HG03025 (cell line): ENCODE measurements around the gene ANGPTL8.

ENCODE experiments used
- ATAC-seq: cut with Tn5 transposase; IDR thresholded peaks from one replicate; pipeline ENCODE4 v1.9.1; 2021; ENCODE audit warnings: mild to moderate bottlenecking, moderate library complexity; ENCODE audit not compliant: unreplicated experiment, low FRiP score

ANGPTL8 gene

GRCh38 chr19:11234486-11235075, 4.8 kb upstream of the ANGPTL8 start:
- ATAC-seq, result no peak

- ATAC-seq, result no peak
Measured at GRCh38 chr19:11236324-11237301, 2.8 kb upstream of the ANGPTL8 start.

- no peak for ATAC-seq
Measured at GRCh38 chr19:11237321-11237720, 2.1 kb upstream of the ANGPTL8 start.

DNA sequence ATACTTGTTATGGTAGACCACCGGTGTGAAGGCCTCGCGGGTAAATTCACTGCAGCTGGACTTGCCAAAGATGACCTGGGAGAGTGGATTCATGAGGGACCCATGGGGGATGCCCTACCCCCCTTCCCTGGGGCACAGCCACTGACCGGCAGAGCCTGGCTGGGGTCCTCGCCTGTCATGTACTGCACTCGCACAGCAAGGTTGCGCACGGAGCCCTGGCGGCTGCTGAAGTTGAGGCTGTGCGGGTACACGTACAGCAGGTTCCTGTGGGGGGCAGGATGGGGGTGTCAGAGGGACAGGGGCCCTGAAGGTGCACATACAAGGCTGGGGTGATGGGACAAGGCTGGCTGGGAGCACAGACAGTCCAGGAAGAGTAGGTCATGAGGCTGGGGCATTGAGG, 1.4 kb upstream of the ANGPTL8 start:
- no peak for ATAC-seq

GRCh38 chr19:11238781-11239376, 540 bp upstream of the ANGPTL8 start:
- no peak for ATAC-seq

- ATAC-seq, result no peak
Measured at GRCh38 chr19:11240008-11240444, 607 bp downstream of the ANGPTL8 start.

DNA sequence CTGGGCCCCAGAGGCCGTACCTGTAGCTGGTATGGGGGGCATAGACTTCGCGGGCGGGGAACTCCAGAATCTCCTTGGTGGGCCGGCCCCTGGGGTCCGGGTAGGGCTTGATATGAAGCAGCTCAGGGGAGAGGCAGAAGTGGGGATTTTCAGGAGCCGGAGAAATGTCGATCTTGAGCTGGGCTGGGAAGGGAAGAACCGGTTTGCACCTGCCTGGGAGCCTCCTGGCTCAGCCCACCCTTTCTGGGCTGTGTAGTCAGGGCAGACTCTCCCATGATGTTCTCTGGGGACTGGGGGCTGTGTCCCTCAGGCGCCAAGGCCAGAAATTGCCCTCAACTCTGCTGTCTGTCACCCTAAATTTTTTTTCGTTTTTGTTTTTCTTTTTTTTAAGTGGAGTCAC, 2.6 kb downstream of the ANGPTL8 start:
- no peak for ATAC-seq

DNA sequence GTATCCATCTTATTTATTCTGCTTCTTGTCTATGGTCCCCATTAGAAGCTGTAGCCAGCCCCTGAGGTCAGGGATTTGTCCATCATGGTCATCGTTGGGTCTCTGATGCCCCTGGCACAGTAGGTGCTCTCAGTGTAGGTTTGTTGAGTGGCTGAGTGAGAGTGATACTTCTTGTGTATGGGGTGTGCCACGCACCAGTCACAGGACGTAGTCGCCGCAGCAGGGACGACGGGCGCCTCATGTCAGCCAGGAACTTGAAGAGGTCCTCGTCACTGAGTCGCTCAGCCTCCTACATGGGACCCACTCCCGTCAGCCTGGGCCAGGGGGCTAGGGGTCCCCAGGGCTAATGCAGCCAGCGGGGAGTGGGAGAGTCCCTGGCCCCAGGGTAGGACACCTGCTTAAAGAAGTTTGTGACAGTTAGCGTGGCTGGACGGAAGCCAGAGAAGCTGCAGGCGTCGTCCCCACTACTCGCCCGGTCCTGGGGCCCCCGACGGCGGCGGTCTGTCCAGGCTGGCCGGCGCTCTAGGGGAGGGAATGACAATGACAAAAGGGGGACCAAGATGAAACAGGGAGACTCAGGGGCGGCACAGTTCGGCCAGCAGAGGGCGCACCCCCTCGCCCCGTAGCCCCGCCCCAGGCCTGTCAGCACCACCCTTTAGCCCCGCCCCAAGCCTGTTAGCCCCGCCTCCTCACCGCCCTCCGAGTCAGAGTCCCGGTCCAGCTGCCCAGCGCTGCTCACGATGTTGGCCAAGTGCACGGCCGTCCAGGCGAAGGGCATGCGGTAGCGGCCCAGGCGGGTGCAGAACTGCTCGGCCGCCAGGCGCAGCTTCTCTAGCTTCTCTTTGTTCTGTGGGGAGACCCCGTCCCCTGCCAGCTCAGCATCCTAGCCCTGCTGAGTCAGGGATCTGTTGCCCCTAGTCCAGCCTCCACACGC, 3.7 kb downstream of the ANGPTL8 start:
- ATAC-seq, result no peak

GRCh38 chr19:11243798-11244169, 4.4 kb downstream of the ANGPTL8 start:
- no peak for ATAC-seq

- ATAC-seq, result no peak
Measured at GRCh38 chr19:11244846-11245589, 5.6 kb downstream of the ANGPTL8 start.

GRCh38 chr19:11246941-11247340, 7.5 kb downstream of the ANGPTL8 start:
- no peak for ATAC-seq

DNA sequence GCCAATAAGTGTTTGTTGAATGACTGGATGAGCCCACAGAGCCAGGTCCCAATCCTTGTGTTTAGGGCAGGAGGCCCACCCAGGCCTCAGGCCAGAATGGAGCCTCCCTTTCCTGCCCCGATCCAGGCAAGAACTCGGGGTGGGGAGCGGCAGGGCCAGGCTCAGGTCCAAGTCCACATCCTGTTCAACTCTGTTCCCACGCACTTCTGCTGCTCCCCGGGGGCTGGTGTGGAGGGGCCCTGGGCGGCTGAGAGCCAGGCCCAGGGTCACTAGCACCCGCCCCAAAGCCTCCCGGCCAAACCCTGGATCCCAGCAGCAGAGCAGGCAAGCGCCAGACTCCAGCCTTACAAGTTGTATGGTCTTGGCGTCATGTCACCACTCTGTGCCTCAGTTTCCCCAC, 8.0 kb downstream of the ANGPTL8 start:
- no peak for ATAC-seq

DNA sequence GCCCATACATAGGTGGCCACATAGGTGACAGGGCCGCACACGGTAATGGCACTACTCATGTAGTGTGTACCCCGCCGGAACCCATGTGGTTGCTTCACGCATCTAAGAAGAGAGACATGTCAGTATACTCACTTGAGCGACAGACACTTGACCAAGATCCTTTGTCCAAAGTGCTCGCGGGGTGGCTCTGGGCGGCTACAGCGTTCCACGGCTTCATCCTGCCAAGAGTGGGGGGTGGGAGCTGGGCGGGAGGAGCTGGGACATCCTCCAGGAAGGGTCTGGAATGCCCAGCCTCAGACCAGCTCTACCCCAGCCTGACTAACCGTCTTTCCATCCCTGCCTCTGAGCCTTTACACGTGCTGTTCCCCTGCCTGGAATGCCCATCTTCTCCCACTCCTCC, 8.5 kb downstream of the ANGPTL8 start:
- ATAC-seq, result no peak

DNA sequence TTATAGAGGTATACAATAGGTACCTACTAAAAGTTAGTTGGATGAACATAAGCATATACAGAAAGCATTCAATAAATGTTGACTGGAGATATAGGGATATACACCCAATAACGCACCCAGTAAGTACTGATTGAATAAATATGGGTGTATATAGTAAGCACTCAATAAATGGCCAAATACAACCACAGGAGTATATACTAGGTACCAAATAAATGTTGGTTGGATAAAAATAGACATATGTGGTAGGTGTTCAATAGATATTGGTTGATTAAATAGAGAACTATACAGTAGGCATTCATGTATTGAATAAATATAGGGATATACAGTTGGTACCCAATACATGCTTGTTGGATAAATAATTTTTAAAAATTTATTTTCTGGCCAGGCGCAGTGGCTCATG, 9.4 kb downstream of the ANGPTL8 start:
- ATAC-seq, result no peak

DNA sequence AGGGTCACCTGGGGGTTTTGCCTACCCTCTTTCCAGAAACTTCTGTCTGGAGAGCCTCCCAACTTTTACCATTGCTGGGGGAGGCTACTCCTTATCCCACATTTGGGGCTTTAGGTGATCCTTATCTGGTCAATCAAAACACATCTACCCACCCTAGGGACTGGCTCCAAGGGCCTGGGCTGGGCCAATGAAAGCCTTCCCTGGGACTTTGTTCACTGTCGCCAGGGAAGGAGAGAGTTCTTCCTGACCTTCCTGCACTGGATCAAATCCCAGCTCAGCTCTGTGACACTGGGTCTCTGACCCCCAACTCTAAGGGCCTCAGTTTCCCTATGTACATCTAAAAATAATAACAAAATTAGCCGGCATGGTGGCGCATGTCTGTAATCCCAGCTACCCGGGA, 11.8 kb downstream of the ANGPTL8 start:
- ATAC-seq, result no peak

DNA sequence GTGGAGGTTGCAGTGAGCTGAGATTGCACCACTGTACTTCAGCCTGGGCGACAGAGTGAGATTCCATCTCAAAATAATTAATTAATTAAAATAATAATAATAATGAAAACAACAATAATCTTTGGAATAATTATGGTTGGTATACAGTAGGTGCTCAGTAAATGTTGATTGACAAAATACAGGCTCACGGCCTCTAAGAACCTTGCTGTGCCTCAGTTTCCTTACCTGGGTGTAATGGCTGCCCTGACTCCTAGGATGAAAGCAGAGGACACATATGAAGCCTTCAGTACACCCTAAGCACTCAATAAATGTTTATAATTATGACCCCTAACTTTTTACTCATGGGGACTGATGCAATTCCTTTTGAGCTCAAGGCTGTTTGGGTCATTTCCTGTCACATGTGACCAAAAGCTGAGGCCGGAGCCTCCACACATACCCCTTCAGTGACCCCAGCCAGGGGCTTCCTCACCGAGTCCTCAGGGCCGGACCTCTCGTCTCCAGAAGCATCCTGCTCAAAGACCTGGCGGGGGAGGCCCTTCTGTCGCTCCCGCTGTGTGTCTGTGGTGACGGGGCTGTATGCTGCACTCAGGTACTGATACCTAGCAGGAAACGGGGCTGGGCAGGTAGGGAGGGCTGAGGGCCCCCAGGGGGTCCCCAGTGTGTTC, 12.4 kb downstream of the ANGPTL8 start:
- ATAC-seq, result no peak

DNA sequence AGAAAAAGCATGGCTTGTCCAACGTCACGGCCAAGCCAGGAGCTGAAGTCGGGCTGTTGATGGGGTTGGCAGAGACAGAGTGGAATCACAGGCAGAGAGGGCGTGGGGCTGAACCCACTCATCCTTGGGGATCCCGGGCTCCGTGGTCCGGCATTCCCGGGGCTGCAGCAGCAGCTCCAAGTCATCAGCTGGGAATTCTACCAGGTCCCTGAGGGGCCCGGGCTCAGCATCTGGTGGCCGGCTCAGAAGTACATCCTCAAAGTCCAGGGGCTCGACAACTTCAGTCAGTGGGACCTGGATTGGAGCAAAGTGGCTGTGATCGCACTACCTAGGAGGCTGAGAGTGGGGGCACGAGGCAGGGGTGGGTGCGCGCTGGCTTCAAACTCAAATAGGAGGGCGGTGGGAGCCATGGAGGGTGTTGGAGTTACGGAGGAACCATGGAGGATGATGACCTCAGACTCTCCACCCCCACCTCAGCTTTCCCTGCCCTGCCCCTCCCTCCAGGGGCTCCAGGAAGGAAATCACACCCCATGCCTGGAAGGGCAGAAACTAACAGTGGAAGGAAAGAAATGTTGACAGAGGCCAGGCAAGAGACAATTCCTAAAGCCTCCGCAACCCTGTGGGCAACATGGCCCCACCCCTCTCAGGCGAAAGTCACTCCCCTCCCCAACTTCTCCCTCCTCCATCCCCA, 13.4 kb downstream of the ANGPTL8 start:
- no peak for ATAC-seq

- ATAC-seq, result no peak
Measured at GRCh38 chr19:11254666-11255065, 15.2 kb downstream of the ANGPTL8 start.

- ATAC-seq, result no peak
Measured at GRCh38 chr19:11256189-11256588, 16.8 kb downstream of the ANGPTL8 start.
